ENCODE results near the gene TMF1. TPM values are rescaled to one million over a fixed set of nuclear protein-coding genes. Genes with fewer than 3 reads are reported as not detected.
A peak's percentile ranks its signal among the peaks of the same experiment; 100 is the strongest.

TMF1 gene, protein sequence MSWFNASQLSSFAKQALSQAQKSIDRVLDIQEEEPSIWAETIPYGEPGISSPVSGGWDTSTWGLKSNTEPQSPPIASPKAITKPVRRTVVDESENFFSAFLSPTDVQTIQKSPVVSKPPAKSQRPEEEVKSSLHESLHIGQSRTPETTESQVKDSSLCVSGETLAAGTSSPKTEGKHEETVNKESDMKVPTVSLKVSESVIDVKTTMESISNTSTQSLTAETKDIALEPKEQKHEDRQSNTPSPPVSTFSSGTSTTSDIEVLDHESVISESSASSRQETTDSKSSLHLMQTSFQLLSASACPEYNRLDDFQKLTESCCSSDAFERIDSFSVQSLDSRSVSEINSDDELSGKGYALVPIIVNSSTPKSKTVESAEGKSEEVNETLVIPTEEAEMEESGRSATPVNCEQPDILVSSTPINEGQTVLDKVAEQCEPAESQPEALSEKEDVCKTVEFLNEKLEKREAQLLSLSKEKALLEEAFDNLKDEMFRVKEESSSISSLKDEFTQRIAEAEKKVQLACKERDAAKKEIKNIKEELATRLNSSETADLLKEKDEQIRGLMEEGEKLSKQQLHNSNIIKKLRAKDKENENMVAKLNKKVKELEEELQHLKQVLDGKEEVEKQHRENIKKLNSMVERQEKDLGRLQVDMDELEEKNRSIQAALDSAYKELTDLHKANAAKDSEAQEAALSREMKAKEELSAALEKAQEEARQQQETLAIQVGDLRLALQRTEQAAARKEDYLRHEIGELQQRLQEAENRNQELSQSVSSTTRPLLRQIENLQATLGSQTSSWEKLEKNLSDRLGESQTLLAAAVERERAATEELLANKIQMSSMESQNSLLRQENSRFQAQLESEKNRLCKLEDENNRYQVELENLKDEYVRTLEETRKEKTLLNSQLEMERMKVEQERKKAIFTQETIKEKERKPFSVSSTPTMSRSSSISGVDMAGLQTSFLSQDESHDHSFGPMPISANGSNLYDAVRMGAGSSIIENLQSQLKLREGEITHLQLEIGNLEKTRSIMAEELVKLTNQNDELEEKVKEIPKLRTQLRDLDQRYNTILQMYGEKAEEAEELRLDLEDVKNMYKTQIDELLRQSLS
- 17.2 TPM for polyA plus RNA-seq (2012; ENCODE audit: insufficient read depth, insufficient read length)

GRCh38 chr3:69051756-69052471, at the start of gene TMF1:
Gene TMF1, minus strand, starts transcription at chr3:69052333. Its CDS starts 247 bp downstream, at chr3:69052086.
- DNase-seq (ENCODE audit: low read depth, low spot score) = peak; percentile 99
- peak within 1 kb of the TSS; percentile 91 for H3K4me3 ChIP-seq (ENCODE audit: low read length)

GRCh38 chr3:69099576-69099975, 47.4 kb upstream of the TMF1 start:
- DNase-seq (ENCODE audit: low read depth, low spot score) = no peak

GRCh38 chr3:69097407-69098086, 45.4 kb upstream of the TMF1 start:
- no peak for DNase-seq (ENCODE audit: low read depth, low spot score)
- H3K4me3 ChIP-seq (ENCODE audit: low read length) = no peak overlapping the region

More at GRCh38 chr3:69099576-69099975, 47.4 kb upstream of the TMF1 start:
- H3K4me3 ChIP-seq (ENCODE audit: low read length) = no peak overlapping the region

GRCh38 chr3:69096299-69096698, 44.2 kb upstream of the TMF1 start:
- no peak overlapping the region for H3K4me3 ChIP-seq (ENCODE audit: low read length)
- no peak for DNase-seq (ENCODE audit: low read depth, low spot score)

DNA sequence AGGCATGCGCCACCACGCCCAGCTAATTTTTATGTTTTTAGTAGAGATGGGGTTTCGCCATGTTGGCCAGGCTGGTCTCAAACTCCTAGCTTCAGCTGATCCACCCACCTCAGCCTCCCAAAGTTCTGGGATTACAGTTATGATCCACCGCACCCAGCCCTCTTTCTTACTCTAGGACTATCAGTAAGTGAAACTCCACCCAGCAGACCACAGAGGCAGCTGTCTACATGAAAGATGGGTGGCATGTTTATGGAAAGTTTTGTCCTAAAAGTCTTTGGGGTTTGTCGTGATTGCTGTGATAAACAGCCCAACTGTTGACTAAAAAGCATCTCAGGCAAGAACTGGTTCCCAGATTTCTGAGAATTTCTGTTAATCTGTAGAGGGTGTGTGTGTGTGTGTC, 43.5 kb upstream of the TMF1 start:
- no peak for DNase-seq (ENCODE audit: low read depth, low spot score)
- no peak overlapping the region for H3K4me3 ChIP-seq (ENCODE audit: low read length)

DNA sequence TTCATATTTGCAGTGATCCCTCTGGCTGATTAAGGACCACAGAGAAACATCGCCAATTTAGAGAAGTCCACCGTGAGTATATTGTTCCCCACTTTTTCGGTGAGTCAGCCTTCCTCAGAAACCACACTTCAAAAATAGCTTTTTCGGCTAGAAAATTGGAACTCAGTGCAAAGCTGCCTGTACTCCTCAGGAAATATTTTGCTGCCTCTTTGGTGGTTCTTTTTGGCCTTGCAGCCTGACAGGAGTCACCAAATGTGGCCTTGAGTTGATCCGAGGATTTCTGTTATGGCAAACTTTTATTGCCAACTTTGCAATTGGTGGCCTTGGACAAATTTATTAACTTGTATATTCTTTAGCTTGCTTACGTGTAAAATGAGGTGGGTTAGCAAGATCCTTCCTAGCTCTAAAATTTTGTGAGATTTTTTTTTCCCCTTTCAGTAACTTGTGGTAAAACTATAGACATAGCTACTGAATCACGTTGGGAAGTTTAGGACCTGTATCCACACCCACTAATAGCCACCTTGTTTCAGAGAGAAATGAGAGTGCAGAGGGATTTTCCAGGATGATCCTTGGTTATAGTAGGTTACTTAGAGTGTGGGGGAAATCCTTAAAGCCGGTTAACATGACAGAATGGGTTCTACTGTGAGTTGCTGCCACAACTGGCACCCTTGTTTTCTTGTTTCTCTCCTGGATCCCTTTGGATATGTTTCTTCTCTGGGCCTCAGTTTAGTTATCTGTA, 42.5 kb upstream of the TMF1 start:
- no peak for DNase-seq (ENCODE audit: low read depth, low spot score)
- no peak overlapping the region for H3K4me3 ChIP-seq (ENCODE audit: low read length)

GRCh38 chr3:69092030-69092516, 39.9 kb upstream of the TMF1 start:
- peak overlapping the region; percentile 47 for H3K4me3 ChIP-seq (ENCODE audit: low read length)
- peak; percentile 51 for DNase-seq (ENCODE audit: low read depth, low spot score)

DNA sequence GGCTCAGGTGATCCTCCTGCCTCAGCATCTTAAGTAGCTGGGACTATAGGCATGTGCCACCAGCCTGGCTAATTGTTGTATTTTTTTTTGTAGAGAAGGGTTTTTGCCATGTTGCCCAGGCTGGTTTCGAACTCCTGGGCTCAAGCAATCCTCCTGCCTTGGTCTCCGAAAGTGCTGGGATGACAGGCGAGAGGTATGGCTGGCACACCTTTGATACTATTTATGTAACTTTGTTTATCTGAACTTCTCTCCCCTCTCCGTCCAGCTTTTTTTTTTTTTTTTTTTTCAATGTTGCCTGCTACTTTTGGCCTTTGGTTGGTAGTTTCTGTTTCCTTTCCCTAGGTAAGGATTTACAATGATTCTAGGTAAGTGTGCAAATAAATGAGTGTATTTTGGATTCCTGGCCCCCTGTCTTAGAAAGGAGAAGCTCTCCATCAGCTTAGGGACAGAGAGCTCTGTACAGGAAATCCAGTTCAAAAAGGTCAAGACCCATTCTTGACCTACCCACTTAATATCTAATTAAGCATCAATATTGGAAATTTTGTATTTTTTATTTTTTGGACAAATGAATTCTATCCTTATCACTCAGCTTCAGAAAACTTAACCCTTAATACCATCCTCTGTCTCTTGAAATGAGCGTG, 39.4 kb upstream of the TMF1 start:
- DNase-seq (ENCODE audit: low read depth, low spot score) = no peak
- peak overlapping the region; percentile 34 for H3K4me3 ChIP-seq (ENCODE audit: low read length)

- DNase-seq (ENCODE audit: low read depth, low spot score) = no peak
- H3K4me3 ChIP-seq (ENCODE audit: low read length) = no peak overlapping the region
These were observed 37.9 kb upstream of the TMF1 start for GRCh38 chr3:69090021-69090420.

DNA sequence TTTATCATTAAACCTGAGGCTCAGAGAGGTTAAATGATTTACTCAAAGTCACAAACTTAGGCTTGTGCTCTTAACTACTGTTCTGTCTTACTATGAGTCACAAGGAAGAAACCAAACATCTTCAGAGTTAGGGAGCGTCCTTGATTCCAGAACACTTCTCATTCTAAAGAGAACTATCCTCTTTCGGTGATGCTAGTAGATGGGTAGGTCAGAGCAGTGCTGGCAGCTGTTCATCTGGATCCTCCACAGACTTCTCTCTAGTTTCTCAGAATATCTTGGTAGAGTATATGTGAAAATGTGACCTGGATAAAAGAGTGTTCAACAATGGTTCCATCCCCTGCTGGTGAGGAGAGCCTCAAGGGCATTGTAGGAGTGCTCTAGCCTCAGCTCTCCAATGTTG, 35.9 kb upstream of the TMF1 start:
- DNase-seq (ENCODE audit: low read depth, low spot score) = no peak
- no peak overlapping the region for H3K4me3 ChIP-seq (ENCODE audit: low read length)

- H3K4me3 ChIP-seq (ENCODE audit: low read length) = no peak overlapping the region
- no peak for DNase-seq (ENCODE audit: low read depth, low spot score)
These were observed 35.1 kb upstream of the TMF1 start for GRCh38 chr3:69087030-69087791.

DNA sequence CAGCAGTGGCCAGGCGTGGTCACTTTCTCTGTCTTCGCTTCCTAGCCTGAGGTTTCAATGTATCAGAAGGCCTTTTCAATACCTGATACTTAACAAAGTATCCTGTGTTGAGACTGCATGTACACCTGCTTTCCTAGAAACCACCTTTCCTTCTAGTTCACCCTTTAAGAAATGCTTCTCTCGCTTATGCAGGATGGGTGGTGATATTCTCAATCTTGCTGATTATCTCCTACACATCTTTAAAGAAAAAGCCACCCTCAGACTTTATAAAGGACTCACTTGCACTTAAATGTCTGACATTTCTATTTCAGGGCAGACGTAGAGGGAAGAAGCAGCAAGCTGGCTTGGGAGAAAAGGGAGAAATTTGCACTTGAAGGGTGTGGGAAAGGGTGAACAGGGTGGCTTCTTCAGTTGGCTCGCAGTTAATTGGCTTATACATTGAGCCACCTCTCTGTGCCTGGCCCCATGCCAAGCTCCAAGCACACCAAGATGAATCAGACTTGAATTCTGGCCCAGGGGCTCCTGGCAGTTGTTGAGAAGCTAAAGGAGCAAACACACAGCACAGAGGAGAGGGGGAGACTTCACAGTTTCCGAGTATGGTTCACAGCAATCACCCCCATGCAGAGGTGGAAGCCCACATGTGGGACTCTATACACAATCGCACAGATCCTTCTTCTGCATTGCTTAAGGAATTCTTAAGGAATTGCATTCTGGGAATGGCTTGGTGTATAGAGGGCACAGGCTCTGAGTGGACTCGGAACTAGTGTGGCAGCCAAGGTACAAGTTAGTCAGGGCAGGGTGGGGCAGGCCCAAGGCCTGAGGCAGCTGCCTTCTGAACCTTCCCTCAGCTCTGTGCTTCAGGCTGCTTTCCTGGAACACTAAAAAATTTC, 33.9 kb upstream of the TMF1 start:
- H3K4me3 ChIP-seq (ENCODE audit: low read length) = peak overlapping the region; percentile 73
- DNase-seq (ENCODE audit: low read depth, low spot score) = peak; percentile 51

- DNase-seq (ENCODE audit: low read depth, low spot score) = no peak
- H3K4me3 ChIP-seq (ENCODE audit: low read length) = peak overlapping the region; percentile 73
These were observed 33.2 kb upstream of the TMF1 start for GRCh38 chr3:69085168-69085832.

DNA sequence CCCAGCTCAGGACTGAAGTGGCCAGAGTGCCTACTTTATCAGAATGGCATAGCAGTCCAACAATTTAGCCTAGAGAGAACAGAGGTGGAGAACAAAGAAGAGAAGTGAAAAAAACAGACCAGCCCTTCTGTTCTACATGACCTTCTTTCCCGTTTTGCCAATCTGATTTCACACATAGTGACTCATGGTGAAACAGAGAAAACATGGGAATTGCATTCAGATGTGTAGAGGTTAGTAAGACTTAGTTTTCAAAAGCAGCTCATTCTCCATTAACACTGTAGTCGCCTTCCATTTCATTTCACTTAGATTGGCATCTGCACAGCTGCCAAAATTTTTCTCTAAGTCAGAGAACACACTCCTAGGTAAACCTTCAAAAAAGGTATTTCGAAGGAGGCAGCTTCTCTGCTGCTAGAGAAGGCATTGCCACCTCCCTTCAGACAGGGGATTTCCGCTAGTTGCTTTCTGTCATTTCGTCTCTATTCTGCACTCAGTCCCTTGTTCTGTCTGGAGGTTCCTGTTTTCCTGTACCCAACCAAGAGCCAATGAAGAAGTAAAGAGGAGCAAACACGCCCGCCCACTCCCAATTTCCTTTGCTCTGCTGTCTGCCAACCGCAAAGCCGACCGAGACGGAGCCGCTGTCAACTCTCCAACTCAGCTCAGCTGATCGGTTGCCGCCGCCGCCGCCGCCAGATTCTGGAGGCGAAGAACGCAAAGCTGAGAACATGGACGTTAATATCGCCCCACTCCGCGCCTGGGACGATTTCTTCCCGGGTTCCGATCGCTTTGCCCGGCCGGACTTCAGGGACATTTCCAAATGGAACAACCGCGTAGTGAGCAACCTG, 32.4 kb upstream of the TMF1 start, which contains the start of gene ARL6IP5:
Gene ARL6IP5, plus strand, starts transcription at position 612 of the 842 bp plus-strand sequence. Its CDS starts 111 bp downstream, at position 723.
- H3K4me3 ChIP-seq (ENCODE audit: low read length) = peak within 1 kb of the TSS; percentile 73
- peak; percentile 95 for DNase-seq (ENCODE audit: low read depth, low spot score)
